Brain microvascular endothelial cell (primary cell): ENCODE data around the gene RPL3.

Experiments used
- DNase-seq: peaks from one replicate; pipeline ENCODE4 v3.0.0-alpha.2; 2020
- H3K27ac ChIP-seq: fragments of 250-450 bp; sonication (Bioruptor Pico); 2 replicates; pipeline ENCODE4 v1.5.1; 2020; ENCODE audit warnings: mild to moderate bottlenecking, moderate library complexity
- H3K27me3 ChIP-seq: fragments of 250-450 bp; sonication (Bioruptor Pico); replicated peaks from 2 replicates; pipeline ENCODE4 v1.5.1; 2020; ENCODE audit warnings: mild to moderate bottlenecking
- H3K36me3 ChIP-seq: fragments of 250-450 bp; sonication (Bioruptor Pico); replicated peaks from 2 replicates; pipeline ENCODE4 v1.5.1; 2020; ENCODE audit warnings: mild to moderate bottlenecking
- H3K4me3 ChIP-seq: 2 replicates; pipeline ENCODE4 v1.5.1; 2011; ENCODE audit warnings: low read depth, mild to moderate bottlenecking, control low read depth, low read length, moderate library complexity
- CTCF ChIP-seq: IDR thresholded peaks from 2 replicates; pipeline ENCODE4 v1.5.1; 2011; ENCODE audit warnings: low read depth, mild to moderate bottlenecking, moderate library complexity, low read length, control low read depth, inconsistent platforms; ENCODE audit errors: missing control alignments
- in situ Hi-C: cut with HindIII; loops from 2 replicates; pipeline ENCODE4 v1.10.0; 2017; ENCODE audit warnings: low sequenced_read_pairs, low pct_ligation_motif_present

Gene RPL3

GRCh38 chr22:39270280-39270679, 49.1 kb downstream of the RPL3 start:
- H3K36me3 ChIP-seq, result no peaks in the 10 kb centered on the region

GRCh38 chr22:39269095-39269790, 50.2 kb downstream of the RPL3 start:
- DNase-seq, result no peak
- H3K27me3 ChIP-seq, result no peaks in the 10 kb centered on the region
- in situ Hi-C loops, result no loop called here
- no peak overlapping the region for H3K27ac ChIP-seq
- TF ChIP-seq CTCF, result peak; percentile 6
- H3K36me3 ChIP-seq, result no peaks in the 10 kb centered on the region
- no peak overlapping the region for H3K4me3 ChIP-seq

More at GRCh38 chr22:39270280-39270679, 49.1 kb downstream of the RPL3 start:
- Histone ChIP-seq H3K4me3 (no peak overlapping the region), H3K27me3 (no peaks in the 10 kb centered on the region), H3K27ac (no peak overlapping the region)
- in situ Hi-C loops, result no loop called here
- no peak for DNase-seq
- no peak for TF ChIP-seq CTCF

- in situ Hi-C loops, result no loop called here
- no peaks in the 10 kb centered on the region for H3K36me3 ChIP-seq
- no peak overlapping the region for H3K27ac ChIP-seq
- no peak for TF ChIP-seq CTCF
- no peak overlapping the region for H3K4me3 ChIP-seq
- DNase-seq, result no peak
- H3K27me3 ChIP-seq, result no peaks in the 10 kb centered on the region
Measured at GRCh38 chr22:39268645-39269044, 50.8 kb downstream of the RPL3 start.

GRCh38 chr22:39267974-39268373, 51.4 kb downstream of the RPL3 start:
- Histone ChIP-seq H3K27me3 (no peaks in the 10 kb centered on the region), H3K27ac (no peak overlapping the region), H3K4me3 (no peak overlapping the region), H3K36me3 (no peaks in the 10 kb centered on the region)
- DNase-seq, result no peak
- TF ChIP-seq CTCF, result no peak
- in situ Hi-C loops, result no loop called here

- no peak for TF ChIP-seq CTCF
- H3K36me3 ChIP-seq, result no peaks in the 10 kb centered on the region
- peak; percentile 22 for DNase-seq
- H3K4me3 ChIP-seq, result no peak overlapping the region
- in situ Hi-C loops, result no loop called here
- no peaks in the 10 kb centered on the region for H3K27me3 ChIP-seq
- no peak overlapping the region for H3K27ac ChIP-seq
Measured at GRCh38 chr22:39266398-39267030, 52.9 kb downstream of the RPL3 start.
